HepG2 (cell line): ENCODE data around the gene MMP25. TPM values are rescaled to one million over a fixed set of nuclear protein-coding genes. Genes with fewer than 3 reads are reported as not detected.

Experiments
- ATAC-seq: fragments of 200-7000 bp; cut with Tn5 transposase; 3 replicates; pipeline ENCODE4 v1.9.1; 2020; ENCODE audit warnings: mild to moderate bottlenecking, moderate library complexity
- BruUV-seq: library from RNA; stranded (reverse); fragments of 400-500 nt; replicated peaks from 2 replicates; lab custom pipeline; 2021; lab: Mats Ljungman, UMichigan
- CTCF ChIA-PET: fragments of 300-600 bp; formaldehyde crosslinking; extraction: SDS; loops from one replicate; lab custom pipeline; 2021; ENCODE audit warnings: low total read pairs, inconsistent platforms, low intra/inter-chr PET ratio; lab: Yijun Ruan, JAX
- POLR2A ChIA-PET: fragments of 350-600 bp; sonication (Branson Sonifier 250); formaldehyde crosslinking; loops from one replicate; lab custom pipeline; 2020; ENCODE audit warnings: antibody characterized with exemption, inconsistent platforms; lab: Yijun Ruan, JAX
- DNase-seq: peaks from one replicate; pipeline ENCODE4 v3.0.0-alpha.2; 2015; ENCODE audit warnings: low spot score
- FAIRE-seq: peaks from 3 replicates; lab custom pipeline; 2011; peaks lifted over from hg19 to GRCh38; lab: Jason Lieb, UNC
- H2AFZ ChIP-seq: one replicate; pipeline ENCODE4 v1.6.1; 2011; ENCODE audit warnings: low read length, inconsistent platforms
- H3K27ac ChIP-seq: fragments of 300-600 bp; 3 replicates; pipeline ENCODE4 v1.8.0; 2011; ENCODE audit warnings: mixed run types, mild to moderate bottlenecking, mixed read lengths, low read length, inconsistent platforms; ENCODE audit not compliant: insufficient read depth; ENCODE audit errors: extremely low read length
- H3K27me3 ChIP-seq, 2 experiments: fragments of 200-600 bp in 1 of 2; 2 replicates in 1 of 2; 3 replicates in 1 of 2; pipeline versions ENCODE4 v1.6.0 to v1.8.0; 2011; ENCODE audit warnings: low read length in 2 of 2, mild to moderate bottlenecking in 2 of 2, moderate library complexity in 2 of 2, inconsistent platforms in 1 of 2; ENCODE audit not compliant: insufficient read depth in 2 of 2, control insufficient read depth in 1 of 2
- H3K36me3 ChIP-seq, 2 experiments: fragments of 200-600 bp in 1 of 2; replicated peaks in 1 of 2; 2 replicates in 1 of 2; 3 replicates in 1 of 2; pipeline versions ENCODE4 v1.5.1 to v1.8.0; 2011; ENCODE audit warnings: low read length in 2 of 2, inconsistent platforms in 1 of 2; ENCODE audit not compliant: insufficient read depth in 2 of 2, control insufficient read depth in 1 of 2
- H3K4me1 ChIP-seq: 2 replicates; pipeline ENCODE4 v1.5.1; 2012; ENCODE audit warnings: low read length, inconsistent platforms; ENCODE audit not compliant: insufficient read depth
- H3K4me2 ChIP-seq: 2 replicates; pipeline ENCODE4 v1.6.0; 2011; ENCODE audit warnings: low read depth, low read length, inconsistent platforms
- H3K4me3 ChIP-seq, 3 experiments: fragments of 200-600 bp in 1 of 3; sonication (generic), shearing (Covaris generic) in 1 of 3; replicated peaks in 1 of 3; 2 replicates each; pipeline ENCODE4 v1.5.1; 2011 to 2016; ENCODE audit warnings: low read length in 3 of 3, inconsistent platforms in 2 of 3, low read depth in 2 of 3, mild to moderate bottlenecking in 2 of 3, control low read depth in 1 of 3, mixed read lengths in 1 of 3; ENCODE audit not compliant: insufficient read depth in 1 of 3
- H3K79me2 ChIP-seq: one replicate; pipeline ENCODE4 v1.6.1; 2011; ENCODE audit warnings: low read length, inconsistent platforms; ENCODE audit not compliant: insufficient read depth
- H3K9ac ChIP-seq: 2 replicates; pipeline ENCODE4 v1.6.0; 2011; ENCODE audit warnings: mild to moderate bottlenecking, low read depth, low read length, inconsistent platforms; ENCODE audit not compliant: insufficient read depth
- H3K9me3 ChIP-seq: 2 replicates; pipeline ENCODE4 v1.5.1; 2012; ENCODE audit warnings: mild to moderate bottlenecking, low read length
- H4K20me1 ChIP-seq: 2 replicates; pipeline ENCODE4 v1.6.0; 2011; ENCODE audit warnings: inconsistent platforms, mild to moderate bottlenecking, low read length, moderate library complexity; ENCODE audit not compliant: insufficient read depth
- EP300 ChIP-seq, 3 experiments: sonication (generic) in 1 of 3; formaldehyde crosslinking in 1 of 3; IDR thresholded peaks; 2 replicates each; pipeline versions ENCODE4 v1.5.1 to v1.6.1; 2011 to 2020; ENCODE audit warnings: low read depth in 2 of 3, low read length in 2 of 3, borderline replicate concordance in 1 of 3, improper control_type of control experiment in 1 of 3, mild to moderate bottlenecking in 1 of 3, missing genetic modification reagents in 1 of 3, moderate library complexity in 1 of 3
- MTA1 ChIP-seq: sonication (generic); formaldehyde crosslinking; IDR thresholded peaks from 2 replicates; pipeline ENCODE4 v1.4.0; 2020; ENCODE audit warnings: missing genetic modification reagents, mild to moderate bottlenecking, borderline replicate concordance
- NFATC3 ChIP-seq: sonication (generic); formaldehyde crosslinking; IDR thresholded peaks from 2 replicates; pipeline ENCODE4 v1.5.1; 2020; ENCODE audit warnings: mild to moderate bottlenecking, missing genetic modification reagents
- XRCC5 ChIP-seq: fragments of 200-400 bp; formaldehyde crosslinking; optimal IDR thresholded peaks from 2 replicates; pipeline ENCODE3; 2017; ENCODE audit warnings: mild to moderate bottlenecking, low read length
- ZBTB26 ChIP-seq: IDR thresholded peaks from 2 replicates; pipeline ENCODE4 v1.6.1; 2016; ENCODE audit warnings: missing compliant biosample characterization, missing genetic modification reagents, borderline replicate concordance
- ZFX ChIP-seq: sonication (generic); formaldehyde crosslinking; IDR thresholded peaks from 2 replicates; pipeline ENCODE4 v1.4.0; 2020; ENCODE audit warnings: mild to moderate bottlenecking, low read depth, missing genetic modification reagents, moderate library complexity
- ZFYVE20 ChIP-seq: sonication (generic); formaldehyde crosslinking; IDR thresholded peaks from 2 replicates; pipeline ENCODE4 v1.8.0; 2023; ENCODE audit warnings: low read depth, mild to moderate bottlenecking, moderate library complexity, missing genetic modification reagents, borderline replicate concordance
- ZNF552 ChIP-seq: sonication (generic); formaldehyde crosslinking; IDR thresholded peaks from 2 replicates; pipeline ENCODE4 v1.9.0; 2022; ENCODE audit warnings: missing genetic modification reagents, mild to moderate bottlenecking, borderline replicate concordance
- ZNF557 ChIP-seq: sonication (generic); formaldehyde crosslinking; IDR thresholded peaks from 2 replicates; pipeline ENCODE4 v1.4.0; 2020; ENCODE audit warnings: missing genetic modification reagents
- ZNF574 ChIP-seq: sonication (generic); formaldehyde crosslinking; IDR thresholded peaks from 2 replicates; pipeline ENCODE4 v1.4.0; 2020; ENCODE audit warnings: missing genetic modification reagents
- ZNF639 ChIP-seq: conservative IDR thresholded peaks from 2 replicates; pipeline ENCODE4 v1.6.1; 2018; ENCODE audit warnings: missing genetic modification reagents
- ZNF841 ChIP-seq: sonication (generic); formaldehyde crosslinking; IDR thresholded peaks from 2 replicates; pipeline ENCODE4 v1.8.1; 2023; ENCODE audit warnings: missing genetic modification reagents, borderline replicate concordance
- ZNF878 ChIP-seq: sonication (generic); formaldehyde crosslinking; IDR thresholded peaks from 2 replicates; pipeline ENCODE4 v1.8.1; 2023; ENCODE audit warnings: mild to moderate bottlenecking, missing genetic modification reagents, moderate library complexity
- WGBS: methylation state at CpG from one replicate; pipeline ENCODE4 v1.1.6; 2017; ENCODE audit warnings: low lambda C conversion rate; 5-methylcytosine and 5-hydroxymethylcytosine counted together
- in situ Hi-C: cut with HindIII; loops from 2 replicates; pipeline ENCODE4 v1.10.0; 2017; ENCODE audit warnings: low pct_unique_long_range_greater_than_20kb; ENCODE audit not compliant: extremely low pct_ligation_motif_present
- intact Hi-C: fragments of 100-400 bp; cut with micrococcal nuclease; formaldehyde crosslinking; loops from one replicate; pipeline ENCODE4 v1.10.0; 2022; ENCODE audit not compliant: unreplicated experiment
- polyA plus RNA-seq, 8 experiments: library from polyadenylated mRNA; depleted of rRNA in 3 of 8; stranded (reverse) in 7 of 8; unstranded in 1 of 8; fragments of >200 nt; fragmentation: Illumina TruSeq in 4 of 8; extraction: Trizol in 4 of 8; gene quantifications; 2 replicates each; pipeline versions ENCODE4 v1.2.1 to v1.2.3, GENCODE V29; 2011 to 2016; ENCODE audit warnings: low read depth in 4 of 8, missing spikeins in 1 of 8, mixed read lengths in 1 of 8; ENCODE audit not compliant: insufficient read depth in 1 of 8
- total RNA-seq, 5 experiments: library from RNA; depleted of rRNA; stranded (reverse); fragments of >200 nt; fragmentation: Illumina TruSeq; extraction: Trizol; gene quantifications; 2 replicates each; pipeline ENCODE4 v1.2.3, GENCODE V29; 2016; ENCODE audit warnings: low read depth in 1 of 5

The MMP25 gene
- total and polyA plus RNA-seq, 2 of the 13 experiments (the other 11 are each of a cell fraction or from before 2014, with no cell fraction given) = 0.04 to 0.08 TPM

GRCh38 chr16:3044708-3045107 lies 1.7 kb upstream of the MMP25 start (continued):
- TF ChIP-seq MTA1 = no peak
- no peak for TF ChIP-seq ZNF878 (CRISPR knock-in tag)
- TF ChIP-seq NFATC3 (CRISPR knock-in tag) = no peak
- no peak for TF ChIP-seq XRCC5
- TF ChIP-seq ZNF552 (CRISPR knock-in tag) = no peak

- CTCF ChIA-PET = no interaction called here
- no peak overlapping the region for H3K4me2 ChIP-seq
- WGBS = 54% methylated on average over 44 of the region's 54 CpGs
- no peaks in the 10 kb centered on the region for H3K9me3 ChIP-seq
- H3K79me2 ChIP-seq = no peaks in the 10 kb centered on the region
- no peak overlapping the region for H2AFZ ChIP-seq
- intact Hi-C loops (no loop called here), in situ Hi-C loops (no loop called here)
- peaks cover 10 to 79% of the 10 kb centered on the region in 2 experiments for H3K27me3 ChIP-seq
- H3K36me3 ChIP-seq = no peaks in the 10 kb centered on the region
- POLR2A ChIA-PET = interaction anchor here (0.9 to 1.3 kb wide), 2 partner anchors 12 to 26 kb away, joined by 3 read pairs; no protein-coding TSS in a partner anchor
- BruUV-seq = no TSS peak
- FAIRE-seq (no peak), DNase-seq (no peak), ATAC-seq (no peak)
- TF ChIP-seq ZNF639 (CRISPR knock-in tag) = no peak
- no peak for TF ChIP-seq ZFX (CRISPR knock-in tag)
- TF ChIP-seq ZBTB26 (CRISPR knock-in tag) = no peak
- TF ChIP-seq ZNF574 = no peak
- no peak for TF ChIP-seq ZNF841
- no peak for TF ChIP-seq ZFYVE20 (CRISPR knock-in tag)
- TF ChIP-seq EP300 (IDR thresholded peaks at IDR 0.05; ENCODE audit: low read depth in 2 of 2, low read length in 2 of 2) = no peak
- TF ChIP-seq EP300 (CRISPR knock-in tag; IDR thresholded peaks at IDR 0.05; ENCODE audit: borderline replicate concordance) = no peak
- TF ChIP-seq ZNF557 (CRISPR knock-in tag) = no peak
- no peaks in the 10 kb centered on the region for H4K20me1 ChIP-seq
- H3K4me1 ChIP-seq = peaks cover 24% of the 10 kb centered on the region
- H3K27ac ChIP-seq = no peak overlapping the region
- no peak overlapping the region for H3K9ac ChIP-seq
- H3K4me3 ChIP-seq = no peak overlapping the region
Observed at GRCh38 chr16:3046641-3047386, 453 bp downstream of the MMP25 start.
